Measurements from ENCODE around the gene MYO16. TPM values are rescaled to one million over a fixed set of nuclear protein-coding genes. Genes with fewer than 3 reads are reported as not detected.
"Not testable (repeated sequence)": the region's sequence is repeated elsewhere in the genome, so short reads cannot be mapped to it uniquely, and the experiment has no call there.

The MYO16 gene
- total RNA-seq, 4 donors from 2014 or later, result 0.54 to 3.8 (median 1.5) TPM

DNA sequence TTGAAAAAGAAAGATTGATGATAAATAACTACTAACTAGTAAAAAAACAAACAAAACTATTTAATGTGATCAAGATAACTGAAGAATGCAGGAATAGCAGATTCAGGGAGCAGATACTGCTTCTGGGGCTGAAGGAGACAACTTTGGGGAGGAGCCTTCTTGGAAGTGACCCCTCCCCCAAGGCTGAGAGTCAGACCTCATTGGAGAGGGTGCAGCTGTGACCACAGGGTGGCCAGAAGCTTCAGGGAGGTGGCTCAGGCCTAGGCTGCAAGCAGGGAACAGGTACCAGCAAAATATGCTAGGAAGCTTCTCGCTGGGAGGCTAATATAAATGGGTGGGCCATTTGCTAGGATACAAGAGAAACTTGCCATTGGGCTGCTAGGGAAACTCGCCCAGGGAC lies 149.9 kb downstream of the MYO16 start:
- 93% methylated on average over 2 of the region's 2 CpGs; no CpG with 5 or more reads in 1 of the 2 donors for WGBS, 2 donors (ENCODE audit: low coverage in 1 of 2)
- Histone ChIP-seq H3K9me3 (no peaks in the 10 kb centered on the region), H3K4me3 (no peak overlapping the region), H3K36me3 (no peaks in the 10 kb centered on the region), H3K27me3 (no peaks in the 10 kb centered on the region), H3K4me1 (no peaks in the 10 kb centered on the region), H3K27ac (no peak overlapping the region)
- TF ChIP-seq CTCF (IDR thresholded peaks at IDR 0.05) (no peak), EP300 (IDR thresholded peaks at IDR 0.05) (no peak), POLR2A (IDR thresholded peaks at IDR 0.05) (no peak), POLR2AphosphoS5 (IDR thresholded peaks at IDR 0.05) (no peak)
- no peak for ATAC-seq

- no peak for ATAC-seq
- Histone ChIP-seq H3K9me3 (no peaks in the 10 kb centered on the region), H3K36me3 (no peaks in the 10 kb centered on the region), H3K27me3 (peaks cover 4% of the 10 kb centered on the region), H3K4me1 (no peaks in the 10 kb centered on the region), H3K4me3 (no peak overlapping the region), H3K27ac (no peak overlapping the region)
- 90% methylated on average over 3 of the region's 3 CpGs; no CpG with 5 or more reads in 1 of the 2 donors for WGBS, 2 donors (ENCODE audit: low coverage in 1 of 2)
- no peak for TF ChIP-seq CTCF (IDR thresholded peaks at IDR 0.05)
Observed at GRCh38 chr13:108780706-108781105, 151.3 kb downstream of the MYO16 start.

GRCh38 chr13:108781312-108781711 lies 151.9 kb downstream of the MYO16 start:
- TF ChIP-seq EP300 (IDR thresholded peaks at IDR 0.05), result no peak
- TF ChIP-seq POLR2A (IDR thresholded peaks at IDR 0.05), result no peak
- no peak for TF ChIP-seq CTCF (IDR thresholded peaks at IDR 0.05)
- no peak for TF ChIP-seq POLR2AphosphoS5 (IDR thresholded peaks at IDR 0.05)
- 60 to 67% methylated on average over 4 of the region's 4 CpGs for WGBS, 2 donors (ENCODE audit: low coverage in 1 of 2)
- no peaks in the 10 kb centered on the region for H3K4me1 ChIP-seq
- no peak for ATAC-seq
- H3K27ac ChIP-seq, result no peak overlapping the region
- no peak overlapping the region for H3K4me3 ChIP-seq
- H3K27me3 ChIP-seq, result peaks cover 4% of the 10 kb centered on the region
- no peaks in the 10 kb centered on the region for H3K36me3 ChIP-seq
- H3K9me3 ChIP-seq, result no peaks in the 10 kb centered on the region

- H3K4me1 ChIP-seq, H3K4me3 ChIP-seq, H3K27ac ChIP-seq, ATAC-seq, H3K36me3 ChIP-seq, H3K27me3 ChIP-seq, H3K9me3 ChIP-seq: not testable (repeated sequence)
- WGBS, 2 donors (ENCODE audit: low coverage in 1 of 2), result 63 to 80% methylated on average over 1 to 2 of the region's 2 CpGs
Observed at GRCh38 chr13:108782480-108782879, 153.1 kb downstream of the MYO16 start.

GRCh38 chr13:108785844-108786243 lies 156.4 kb downstream of the MYO16 start:
- 83 to 90% methylated on average over 3 of the region's 3 CpGs for WGBS, 2 donors (ENCODE audit: low coverage in 1 of 2)

More at GRCh38 chr13:108785844-108786243, 156.4 kb downstream of the MYO16 start:
- Histone ChIP-seq H3K36me3 (no peaks in the 10 kb centered on the region), H3K4me1 (no peaks in the 10 kb centered on the region), H3K27me3 (peaks cover 9% of the 10 kb centered on the region), H3K9me3 (no peaks in the 10 kb centered on the region), H3K27ac (no peak overlapping the region), H3K4me3 (no peak overlapping the region)
- TF ChIP-seq POLR2AphosphoS5 (IDR thresholded peaks at IDR 0.05) (no peak), CTCF (IDR thresholded peaks at IDR 0.05) (no peak), EP300 (IDR thresholded peaks at IDR 0.05) (no peak), POLR2A (IDR thresholded peaks at IDR 0.05) (no peak)
- no peak for ATAC-seq

All from gastroesophageal sphincter (tissue), 4 donors.